Esophagus (tissue), 2 donors: ENCODE data around the gene WDR72. TPM values are rescaled to one million over a fixed set of nuclear protein-coding genes. Genes with fewer than 3 reads are reported as not detected.
"Not testable (repeated sequence)": the region's sequence is repeated elsewhere in the genome, so short reads cannot be mapped to it uniquely, and the experiment has no call there.

ENCODE experiments used
- H3K27ac ChIP-seq, 2 donors: one replicate each; pipeline ENCODE4 v1.5.1; 2013; ENCODE audit warnings: low read depth in 2 of 2, mild to moderate bottlenecking in 2 of 2, inconsistent platforms in 1 of 2, low read length in 1 of 2, moderate library complexity in 1 of 2
- H3K27me3 ChIP-seq, 2 donors: one replicate each; pipeline ENCODE4 v1.6.1; 2013; ENCODE audit warnings: low read length in 2 of 2, control low read depth in 1 of 2, mild to moderate bottlenecking in 1 of 2; ENCODE audit not compliant: insufficient read depth in 2 of 2, control insufficient read depth in 1 of 2
- H3K36me3 ChIP-seq, 2 donors: one replicate each; pipeline ENCODE4 v1.6.1; 2013; ENCODE audit warnings: low read length in 1 of 2; ENCODE audit not compliant: control insufficient read depth in 2 of 2, insufficient read depth in 2 of 2
- H3K4me1 ChIP-seq, 2 donors: one replicate each; pipeline ENCODE4 v1.6.1; 2013; ENCODE audit warnings: low read length in 1 of 2; ENCODE audit not compliant: control insufficient read depth in 2 of 2, insufficient read depth in 2 of 2
- H3K4me3 ChIP-seq, 2 donors: one replicate each; pipeline ENCODE4 v1.5.1; 2013; ENCODE audit warnings: low read length in 2 of 2, mild to moderate bottlenecking in 2 of 2, low read depth in 1 of 2, moderate library complexity in 1 of 2
- H3K9me3 ChIP-seq, 2 donors: one replicate each; pipeline ENCODE4 v1.6.1; 2013; ENCODE audit warnings: mild to moderate bottlenecking in 2 of 2, low read depth in 1 of 2, low read length in 1 of 2, moderate library complexity in 1 of 2; ENCODE audit not compliant: control insufficient read depth in 2 of 2, insufficient read depth in 1 of 2
- WGBS, 2 donors: extraction: QIAGEN DNeasy Blood & Tissue Kit; methylation state at CpG; one replicate each; pipeline ENCODE4 v1.1.7; 2013; 5-methylcytosine and 5-hydroxymethylcytosine counted together
- polyA plus RNA-seq, 2 donors: library from polyadenylated mRNA; stranded (reverse); fragments of 200-250 nt; gene quantifications; one replicate each; pipeline ENCODE4 v1.2.3, GENCODE V29; 2013
- donor health status: healthy with polysubstance abuse.
- donor health status: Bipolar disorder and iron deficiency.

WDR72 gene
- under 1 TPM; 0.04 to 0.06 TPM for polyA plus RNA-seq

GRCh38 chr15:53759411-53759931 is at the start of gene WDR72:
Gene WDR72, minus strand, starts transcription at chr15:53759663. Its CDS starts 26,514 bp downstream, at chr15:53733149.
- Histone ChIP-seq H3K9me3 (no peaks in the 10 kb centered on the region), H3K4me3 (peak within 1 kb of the TSS in 1 of 2 donors; percentile 24), H3K4me1 (peaks cover 2 to 4% of the 10 kb centered on the region in 2 donors), H3K27me3 (no peaks in the 10 kb centered on the region), H3K36me3 (no peaks in the 10 kb centered on the region), H3K27ac (no peak within 1 kb of the TSS)
- WGBS, 2 donors, result 2 to 4% methylated on average over 25 to 44 of the region's 45 CpGs

DNA sequence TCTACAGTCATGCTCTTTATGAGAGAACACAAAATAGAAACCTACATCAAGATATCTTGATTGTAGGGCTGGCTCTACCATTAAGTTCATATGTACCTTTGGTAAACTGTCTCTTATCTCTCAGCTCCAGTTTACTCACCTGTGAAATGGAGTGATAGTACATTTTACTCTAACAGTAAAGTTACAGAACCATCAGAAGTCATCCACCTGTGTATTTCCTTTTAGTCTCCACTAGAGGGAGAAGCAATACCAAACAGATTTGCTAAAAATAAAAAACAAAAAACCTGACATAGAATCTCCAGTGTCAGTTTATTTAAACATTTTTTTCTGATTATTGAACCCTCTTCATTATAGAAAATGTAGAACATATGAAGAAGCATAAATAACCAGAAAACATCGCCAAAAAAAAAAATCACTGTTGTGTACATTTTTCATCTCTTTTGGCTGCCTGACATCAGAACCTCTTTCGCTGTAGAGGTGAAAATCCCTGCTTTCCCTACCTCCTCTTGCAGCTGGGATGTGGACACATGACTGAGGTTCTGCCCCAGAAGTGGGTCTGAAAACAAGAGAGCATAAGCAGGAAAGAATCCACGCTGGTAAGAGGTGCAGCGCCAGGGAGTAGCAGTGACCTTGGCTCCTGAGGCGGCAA is 48.7 kb upstream of the WDR72 start:
- Histone ChIP-seq H3K9me3 (no peaks in the 10 kb centered on the region), H3K27me3 (no peaks in the 10 kb centered on the region), H3K4me1 (no peaks in the 10 kb centered on the region), H3K27ac (no peak overlapping the region), H3K4me3 (no peak overlapping the region), H3K36me3 (no peaks in the 10 kb centered on the region)
- 53% methylated on average over 5 of the region's 5 CpGs for WGBS, 2 donors

- Histone ChIP-seq H3K9me3 (no peaks in the 10 kb centered on the region), H3K27ac (no peak overlapping the region), H3K27me3 (no peaks in the 10 kb centered on the region), H3K4me1 (no peaks in the 10 kb centered on the region), H3K36me3 (no peaks in the 10 kb centered on the region), H3K4me3 (no peak overlapping the region)
- 19 to 44% methylated on average over 1 of the region's 1 CpG for WGBS, 2 donors
Observed at GRCh38 chr15:53807501-53807900, 48.0 kb upstream of the WDR72 start.

DNA sequence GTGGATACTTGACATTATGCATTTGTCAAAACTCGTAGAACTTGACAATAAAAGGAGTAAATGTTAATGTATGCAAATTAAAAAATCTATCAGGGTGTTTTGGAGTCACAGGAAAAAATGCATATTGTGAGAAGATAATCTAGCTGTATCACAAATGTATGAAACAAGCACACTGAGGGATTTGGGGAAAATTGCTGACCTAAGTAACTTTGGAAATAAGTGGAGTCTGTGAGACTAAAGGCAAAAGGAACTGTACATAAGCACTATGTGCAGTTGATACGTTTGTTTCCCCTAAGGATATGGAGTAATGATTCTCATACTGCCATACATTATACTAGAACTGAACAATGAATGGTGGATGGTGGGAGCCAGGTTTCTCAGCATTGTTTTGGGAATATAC is 43.2 kb upstream of the WDR72 start:
- no peaks in the 10 kb centered on the region for H3K4me1 ChIP-seq
- H3K27me3 ChIP-seq, result no peaks in the 10 kb centered on the region
- no peaks in the 10 kb centered on the region for H3K9me3 ChIP-seq
- H3K27ac ChIP-seq, result no peak overlapping the region
- H3K4me3 ChIP-seq, result no peak overlapping the region
- H3K36me3 ChIP-seq, result no peaks in the 10 kb centered on the region
- WGBS, 2 donors, result 20 to 32% methylated on average over 2 of the region's 2 CpGs

GRCh38 chr15:53791581-53791980 is 32.1 kb upstream of the WDR72 start:
- WGBS, 2 donors, result 68 to 78% methylated on average over 9 of the region's 9 CpGs
- no peak overlapping the region for H3K27ac ChIP-seq
- peaks cover 0 to 2% of the 10 kb centered on the region in 2 donors for H3K9me3 ChIP-seq

GRCh38 chr15:53789654-53790375 is 30.4 kb upstream of the WDR72 start:
- WGBS, 2 donors, result 51% methylated on average over 2 of the region's 2 CpGs
- no peaks in the 10 kb centered on the region for H3K27me3 ChIP-seq
- peaks cover 0 to 2% of the 10 kb centered on the region in 2 donors for H3K9me3 ChIP-seq
- no peaks in the 10 kb centered on the region for H3K36me3 ChIP-seq
- H3K4me1 ChIP-seq, result no peaks in the 10 kb centered on the region
- H3K4me3 ChIP-seq, result no peak overlapping the region
- no peak overlapping the region for H3K27ac ChIP-seq

More at GRCh38 chr15:53791581-53791980, 32.1 kb upstream of the WDR72 start:
- no peaks in the 10 kb centered on the region for H3K27me3 ChIP-seq
- no peaks in the 10 kb centered on the region for H3K36me3 ChIP-seq
- no peaks in the 10 kb centered on the region for H3K4me1 ChIP-seq
- H3K4me3 ChIP-seq, result no peak overlapping the region

- WGBS, 2 donors, result 72 to 76% methylated on average over 2 of the region's 2 CpGs
- no peaks in the 10 kb centered on the region for H3K4me1 ChIP-seq
- no peak overlapping the region for H3K27ac ChIP-seq
Observed at GRCh38 chr15:53786401-53786800, 26.9 kb upstream of the WDR72 start.

DNA sequence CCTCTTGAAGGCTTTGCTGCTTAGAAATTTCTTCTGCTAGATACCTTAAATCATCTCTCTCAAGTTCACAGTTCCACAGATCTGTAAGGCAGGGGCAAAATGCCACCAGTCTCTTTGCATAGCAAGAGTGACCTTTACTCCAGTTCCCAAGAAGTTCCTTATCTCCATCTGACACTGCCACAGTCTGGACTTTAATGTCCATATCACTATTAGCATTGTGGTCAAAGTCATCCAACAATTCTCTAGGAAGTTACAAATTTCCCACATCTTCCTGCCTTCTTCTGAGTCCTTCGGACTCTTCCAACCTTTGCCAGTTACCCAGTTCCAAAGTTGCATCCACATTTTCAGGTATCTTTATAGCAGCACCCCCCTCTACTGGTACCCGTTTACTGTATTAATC is 25.8 kb upstream of the WDR72 start:
- 85 to 86% methylated on average over 2 of the region's 2 CpGs for WGBS, 2 donors
- not testable (repeated sequence) for H3K9me3 ChIP-seq, H3K4me1 ChIP-seq, H3K4me3 ChIP-seq, H3K27me3 ChIP-seq, H3K27ac ChIP-seq, H3K36me3 ChIP-seq

More at GRCh38 chr15:53786401-53786800, 26.9 kb upstream of the WDR72 start:
- Histone ChIP-seq H3K9me3 (no peaks in the 10 kb centered on the region), H3K4me3 (no peak overlapping the region), H3K27me3 (no peaks in the 10 kb centered on the region), H3K36me3 (no peaks in the 10 kb centered on the region)

- Histone ChIP-seq H3K9me3 (no peaks in the 10 kb centered on the region), H3K27ac (no peak overlapping the region), H3K4me3 (no peak overlapping the region), H3K27me3 (no peaks in the 10 kb centered on the region), H3K36me3 (no peaks in the 10 kb centered on the region), H3K4me1 (peaks cover 2 to 4% of the 10 kb centered on the region in 2 donors)
- 69 to 80% methylated on average over 2 of the region's 2 CpGs for WGBS, 2 donors
Observed at GRCh38 chr15:53762916-53763315, 3.5 kb upstream of the WDR72 start.
